Upper lobe of left lung (tissue), 6 donors: Measurements from ENCODE around the gene SNAI1. TPM values are rescaled to one million over a fixed set of nuclear protein-coding genes. Genes with fewer than 3 reads are reported as not detected.
A peak's percentile ranks its signal among the peaks of the same experiment; 100 is the strongest.

Source experiments
- ATAC-seq, 2 donors: fragments of 200-7000 bp; cut with Tn5 transposase; one replicate each; pipeline ENCODE4 v1.9.1; 2022; ENCODE audit warnings: mild to moderate bottlenecking in 2 of 2, moderate library complexity in 2 of 2; ENCODE audit not compliant: low FRiP score in 2 of 2
- DNase-seq, 2 donors: peaks; one replicate each; pipeline ENCODE4 v3.0.0-alpha.2; 2019 to 2020
- H3K27ac ChIP-seq, 4 donors: fragments of 200-600 bp; sonication (generic); one replicate each; pipeline ENCODE4 v1.5.1; 2016 to 2019
- H3K27me3 ChIP-seq, 4 donors: fragments of 200-600 bp; sonication (generic); one replicate each; pipeline ENCODE4 v1.5.1; 2017 to 2019
- H3K36me3 ChIP-seq, 4 donors: fragments of 200-600 bp; sonication (generic); one replicate each; pipeline ENCODE4 v1.5.1; 2016 to 2019
- H3K4me1 ChIP-seq, 4 donors: fragments of 200-600 bp; sonication (generic); one replicate each; pipeline ENCODE4 v1.5.1; 2018 to 2019
- H3K4me3 ChIP-seq, 4 donors: fragments of 200-600 bp; sonication (generic); one replicate each; pipeline ENCODE4 v1.5.1; 2017 to 2019; ENCODE audit warnings: mild to moderate bottlenecking in 2 of 4, moderate library complexity in 1 of 4
- H3K9me3 ChIP-seq, 4 donors: fragments of 200-600 bp; sonication (generic); one replicate each; pipeline ENCODE4 v1.5.1; 2018 to 2019
- EP300 ChIP-seq, 4 donors: sonication (generic); formaldehyde crosslinking; IDR thresholded peaks; one replicate each; pipeline ENCODE4 v1.5.1; 2017; ENCODE audit warnings: antibody characterized with exemption in 4 of 4, control low read depth in 2 of 4
- POLR2A ChIP-seq, 4 donors: fragments of 450-650 bp; IDR thresholded peaks; one replicate each; pipeline ENCODE4 v1.5.1; 2016 to 2017; ENCODE audit warnings: antibody characterized with exemption in 4 of 4, mild to moderate bottlenecking in 2 of 4
- POLR2AphosphoS5 ChIP-seq, 2 donors: sonication (generic); formaldehyde crosslinking; IDR thresholded peaks; one replicate each; pipeline ENCODE4 v1.5.1; 2017; ENCODE audit warnings: antibody characterized with exemption in 2 of 2
- WGBS, 2 donors: methylation state at CpG; one replicate each; pipeline ENCODE4 v1.1.5; 2017 to 2018; 5-methylcytosine and 5-hydroxymethylcytosine counted together
- total RNA-seq, 6 donors: library from RNA; depleted of rRNA in 4 of 6; stranded (reverse); fragments of >200 nt in 4 of 6; gene quantifications; one replicate each; pipeline versions ENCODE4 v1.1.0 to v1.2.1, GENCODE V29; 2016 to 2021
- TF ChIP-seq, protein P1 (sequence below), 6 experiments: fragments of 450-650 bp in 4 of 6; fragments of 200-600 bp in 2 of 6; sonication (generic) in 2 of 6; IDR thresholded peaks; one replicate each; pipeline ENCODE4 v1.5.1; 2016 to 2019; ENCODE audit warnings: antibody characterized with exemption in 6 of 6
- donor health status: DM: no; HTN: no; CAD: no; lungs with moderate emphysema.
- donor health status: DM: no; HTN: yes; CAD: no; lungs with severe emphysema.

Gene SNAI1
- total RNA-seq, 6 donors from 2014 or later: 3.9 to 11.0 (median 5.1) TPM

DNA sequence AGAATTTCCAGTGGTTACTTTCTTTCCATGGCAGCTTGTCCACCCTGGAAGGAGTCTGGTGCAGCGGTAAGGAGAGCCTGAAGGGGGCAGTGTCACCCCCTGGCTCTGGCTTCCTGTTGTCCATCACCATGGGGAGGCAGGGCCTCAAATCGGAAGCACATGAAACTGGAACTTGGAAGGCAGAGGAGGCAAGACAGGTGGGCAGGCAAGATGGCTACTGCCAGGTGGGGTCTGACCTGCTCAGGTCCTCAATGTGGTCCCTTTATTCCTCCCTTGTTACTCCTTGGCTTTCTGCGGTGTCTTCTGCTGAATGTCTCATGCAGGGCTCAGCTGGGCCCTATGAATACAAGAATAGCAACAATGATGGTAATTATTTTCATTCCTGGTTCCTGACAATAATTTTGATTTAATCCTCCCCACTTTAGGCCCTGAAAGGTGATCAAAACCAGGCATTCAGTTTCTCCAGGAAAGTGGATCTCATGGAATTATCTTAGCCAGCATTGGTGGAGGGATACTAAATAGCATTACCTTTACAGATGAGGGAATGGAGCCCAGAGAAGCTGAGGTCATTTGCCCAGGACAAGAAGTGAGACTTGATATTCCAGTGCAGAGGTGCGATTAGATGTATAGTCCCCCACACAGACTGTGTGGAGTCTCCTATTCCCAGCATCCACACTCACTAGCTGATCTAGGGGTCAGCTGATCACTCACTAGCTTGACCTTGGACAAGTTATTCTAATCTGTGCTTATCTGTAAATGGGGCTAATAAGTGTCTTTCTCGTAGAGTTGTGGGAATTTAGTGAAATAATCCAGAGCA is 17.6 kb upstream of the SNAI1 start:
- peak; percentile 51 to 62 for ATAC-seq
- no peak for TF ChIP-seq POLR2A (IDR thresholded peaks at IDR 0.05)
- TF ChIP-seq EP300 (IDR thresholded peaks at IDR 0.05): no peak
- TF ChIP-seq POLR2AphosphoS5 (IDR thresholded peaks at IDR 0.05): no peak
- TF ChIP-seq, protein P1, sequence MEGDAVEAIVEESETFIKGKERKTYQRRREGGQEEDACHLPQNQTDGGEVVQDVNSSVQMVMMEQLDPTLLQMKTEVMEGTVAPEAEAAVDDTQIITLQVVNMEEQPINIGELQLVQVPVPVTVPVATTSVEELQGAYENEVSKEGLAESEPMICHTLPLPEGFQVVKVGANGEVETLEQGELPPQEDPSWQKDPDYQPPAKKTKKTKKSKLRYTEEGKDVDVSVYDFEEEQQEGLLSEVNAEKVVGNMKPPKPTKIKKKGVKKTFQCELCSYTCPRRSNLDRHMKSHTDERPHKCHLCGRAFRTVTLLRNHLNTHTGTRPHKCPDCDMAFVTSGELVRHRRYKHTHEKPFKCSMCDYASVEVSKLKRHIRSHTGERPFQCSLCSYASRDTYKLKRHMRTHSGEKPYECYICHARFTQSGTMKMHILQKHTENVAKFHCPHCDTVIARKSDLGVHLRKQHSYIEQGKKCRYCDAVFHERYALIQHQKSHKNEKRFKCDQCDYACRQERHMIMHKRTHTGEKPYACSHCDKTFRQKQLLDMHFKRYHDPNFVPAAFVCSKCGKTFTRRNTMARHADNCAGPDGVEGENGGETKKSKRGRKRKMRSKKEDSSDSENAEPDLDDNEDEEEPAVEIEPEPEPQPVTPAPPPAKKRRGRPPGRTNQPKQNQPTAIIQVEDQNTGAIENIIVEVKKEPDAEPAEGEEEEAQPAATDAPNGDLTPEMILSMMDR (IDR thresholded peaks at IDR 0.05): peak in 5 of 6 experiments; percentile 18 to 38 (median 32)
- Histone ChIP-seq H3K27me3 (no peaks in the 10 kb centered on the region), H3K4me1 (peaks cover 0 to 18% (median 7%) of the 10 kb centered on the region in 4 donors), H3K9me3 (no peaks in the 10 kb centered on the region), H3K27ac (peak overlapping the region in 1 of 4 donors; percentile 23), H3K36me3 (no peaks in the 10 kb centered on the region), H3K4me3 (no peak overlapping the region)
- DNase-seq: no peak
- 55 to 77% methylated on average over 4 to 5 of the region's 5 CpGs for WGBS, 2 donors

DNA sequence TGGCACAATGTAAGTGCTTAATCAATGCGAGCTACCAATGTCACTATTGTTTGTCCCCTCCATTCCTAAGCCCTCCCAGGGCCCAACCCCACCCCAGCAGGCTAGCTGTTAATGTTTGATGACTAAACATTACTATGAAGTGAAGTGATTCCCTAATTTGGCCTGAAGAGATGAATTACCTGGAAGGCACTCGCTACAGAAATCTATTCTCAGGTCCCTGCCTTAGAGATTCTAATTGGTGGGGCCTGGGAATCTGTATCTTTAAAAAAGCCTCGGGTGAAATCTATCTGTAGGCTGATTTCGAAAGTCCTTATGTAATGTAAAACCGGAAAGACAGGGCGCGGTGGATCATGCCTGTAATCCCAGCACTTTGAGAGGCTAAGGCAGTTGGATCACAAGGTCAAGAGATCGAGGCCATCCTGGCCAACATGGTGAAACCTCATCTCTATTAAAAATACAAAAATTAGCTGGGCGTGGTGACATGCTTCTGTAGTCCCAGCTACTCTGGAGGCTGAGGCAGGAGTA is 16.9 kb upstream of the SNAI1 start:
- WGBS, 2 donors: 64 to 72% methylated on average over 9 of the region's 9 CpGs
- DNase-seq (no peak), ATAC-seq (no peak)

GRCh38 chr20:49966861-49967260 is 15.9 kb upstream of the SNAI1 start:
- Histone ChIP-seq H3K4me1 (peaks cover 0 to 18% (median 7%) of the 10 kb centered on the region in 4 donors), H3K36me3 (no peaks in the 10 kb centered on the region), H3K9me3 (no peaks in the 10 kb centered on the region), H3K27ac (no peak overlapping the region), H3K27me3 (no peaks in the 10 kb centered on the region), H3K4me3 (no peak overlapping the region)
- no peak for ATAC-seq
- whole genome bisulfite sequencing, 2 donors: 92 to 96% methylated on average over 2 of the region's 2 CpGs
- DNase-seq: no peak
- TF ChIP-seq POLR2A (IDR thresholded peaks at IDR 0.05) (no peak), EP300 (IDR thresholded peaks at IDR 0.05) (no peak), POLR2AphosphoS5 (IDR thresholded peaks at IDR 0.05) (no peak)
- TF ChIP-seq, protein P1 (IDR thresholded peaks at IDR 0.05): no peak

More for the DNA sequence above, 16.9 kb upstream of the SNAI1 start:
- H3K36me3 ChIP-seq: no peaks in the 10 kb centered on the region
- no peak overlapping the region for H3K4me3 ChIP-seq
- H3K9me3 ChIP-seq: no peaks in the 10 kb centered on the region
- H3K27ac ChIP-seq: peak overlapping the region in 1 of 4 donors; percentile 23
- TF ChIP-seq, protein P1 (IDR thresholded peaks at IDR 0.05): no peak
- TF ChIP-seq EP300 (IDR thresholded peaks at IDR 0.05) (no peak), POLR2A (IDR thresholded peaks at IDR 0.05) (no peak), POLR2AphosphoS5 (IDR thresholded peaks at IDR 0.05) (no peak)
- peaks cover 0 to 18% (median 7%) of the 10 kb centered on the region in 4 donors for H3K4me1 ChIP-seq
- no peaks in the 10 kb centered on the region for H3K27me3 ChIP-seq

- Histone ChIP-seq H3K9me3 (no peaks in the 10 kb centered on the region), H3K4me1 (peaks cover 0 to 18% (median 7%) of the 10 kb centered on the region in 4 donors), H3K27ac (peak overlapping the region; percentile 36 to 69 (median 46)), H3K27me3 (no peaks in the 10 kb centered on the region), H3K4me3 (no peak overlapping the region), H3K36me3 (no peaks in the 10 kb centered on the region)
- DNase-seq (no peak), ATAC-seq (no peak)
- 32 to 39% methylated on average over 3 of the region's 3 CpGs for WGBS, 2 donors
- TF ChIP-seq POLR2A (IDR thresholded peaks at IDR 0.05): no peak
- TF ChIP-seq, protein P1 (IDR thresholded peaks at IDR 0.05): no peak
- no peak for TF ChIP-seq EP300 (IDR thresholded peaks at IDR 0.05)
- TF ChIP-seq POLR2AphosphoS5 (IDR thresholded peaks at IDR 0.05): no peak
Measured at GRCh38 chr20:49969234-49969633, 13.5 kb upstream of the SNAI1 start.
